Stimulated activated CD4-positive, alpha-beta T cell treated with anti-CD3 and anti-CD28 coated beads, Interleukin-1b, Interleukin-23, amount 100 ng/mL, for 1 hour (primary cell): Measurements from ENCODE around the gene GABRE.
"Not testable (repeated sequence)": the region's sequence is repeated elsewhere in the genome, so short reads cannot be mapped to it uniquely, and the experiment has no call there.

Experiments
- DNase-seq, 2 donors: peaks; one replicate each; pipeline ENCODE4 v3.0.0-alpha.2; 2020; ENCODE audit warnings: low read depth in 2 of 2

GABRE gene

GRCh38 chrX:151970027-151970426, 4.4 kb downstream of the GABRE start:
- no peak for DNase-seq

- DNase-seq, result no peak
Measured at GRCh38 chrX:151966236-151966635, 8.2 kb downstream of the GABRE start.

GRCh38 chrX:151962034-151962433, 12.4 kb downstream of the GABRE start:
- DNase-seq, result no peak

- DNase-seq, result no peak
Measured at GRCh38 chrX:151958101-151958500, 16.4 kb downstream of the GABRE start.

GRCh38 chrX:151954730-151955129, 19.7 kb downstream of the GABRE start:
- DNase-seq, result no peak

- DNase-seq, result no peak
Measured at GRCh38 chrX:151938172-151938571, 36.3 kb downstream of the GABRE start.

- no peak for DNase-seq
Measured at GRCh38 chrX:151935358-151935757, 39.1 kb downstream of the GABRE start.

- DNase-seq, result no peak
Measured at GRCh38 chrX:151929126-151929525, 45.4 kb downstream of the GABRE start.

GRCh38 chrX:151923648-151924047, 50.8 kb downstream of the GABRE start:
- no peak for DNase-seq

GRCh38 chrX:151922692-151923091, 51.8 kb downstream of the GABRE start:
- DNase-seq, result no peak

GRCh38 chrX:151921866-151922265, 52.6 kb downstream of the GABRE start:
- DNase-seq, result no peak

- DNase-seq, result no peak
Measured at GRCh38 chrX:151921292-151921691, 53.2 kb downstream of the GABRE start.

GRCh38 chrX:151920530-151920929, 53.9 kb downstream of the GABRE start:
- DNase-seq, result no peak

GRCh38 chrX:151920101-151920500, 54.4 kb downstream of the GABRE start:
- DNase-seq, result no peak

- DNase-seq, result no peak
Measured at GRCh38 chrX:151919610-151920009, 54.9 kb downstream of the GABRE start.

GRCh38 chrX:151918736-151919135, 55.7 kb downstream of the GABRE start:
- not testable (repeated sequence) for DNase-seq

- no peak for DNase-seq
Measured at GRCh38 chrX:151912780-151913179, 61.7 kb downstream of the GABRE start, which contains the start of gene MAGEA4. Gene MAGEA4, plus strand, starts transcription at chrX:151912889. Its CDS starts 10,776 bp downstream, at chrX:151923665.

- no peak for DNase-seq
Measured at GRCh38 chrX:151912221-151912620, 62.3 kb downstream of the GABRE start.

GRCh38 chrX:151904989-151905388, 69.5 kb downstream of the GABRE start:
- DNase-seq, result no peak
